ENCODE measurements around the gene SLC3A2.
"Not testable (repeated sequence)": the region's sequence is repeated elsewhere in the genome, so short reads cannot be mapped to it uniquely, and the experiment has no call there.

SLC3A2 gene

DNA sequence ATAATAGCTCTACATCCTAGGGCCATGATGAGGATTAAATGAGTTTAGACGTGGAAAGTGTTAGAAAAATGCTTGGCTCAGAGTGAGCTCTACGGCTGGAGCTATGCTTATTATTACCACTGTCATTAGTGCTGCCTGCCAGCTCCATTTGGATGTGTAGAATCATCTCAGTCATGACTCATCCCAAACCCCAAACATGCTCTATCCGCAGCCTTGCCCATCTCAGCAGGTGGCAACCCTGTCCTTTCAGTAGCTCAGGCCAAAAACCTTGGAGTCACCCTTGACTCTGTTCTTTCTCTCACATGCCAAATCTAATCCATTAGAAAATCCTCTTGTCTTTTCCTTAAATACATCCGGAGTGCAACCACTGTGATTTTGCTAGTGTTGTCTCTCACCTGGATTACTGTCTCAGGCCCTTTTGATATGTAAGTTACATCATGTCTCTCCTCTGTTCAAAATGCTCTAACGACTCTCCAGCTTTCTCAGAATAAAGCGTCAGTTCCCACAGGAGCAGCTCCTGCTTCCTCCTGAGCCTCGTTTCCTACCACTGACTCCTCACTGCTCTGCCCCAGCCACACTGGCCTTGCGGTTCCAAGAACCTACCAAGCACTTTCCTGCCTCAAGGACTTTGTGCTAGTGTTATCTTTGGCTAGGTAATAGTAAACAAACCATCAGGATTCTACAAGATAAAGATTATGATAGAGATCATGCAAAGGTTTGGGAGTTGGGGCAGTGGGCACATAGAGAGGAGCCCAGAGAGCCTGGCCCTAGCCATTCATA is 51.0 kb downstream of the SLC3A2 start:
- no peak for DNase-seq

DNA sequence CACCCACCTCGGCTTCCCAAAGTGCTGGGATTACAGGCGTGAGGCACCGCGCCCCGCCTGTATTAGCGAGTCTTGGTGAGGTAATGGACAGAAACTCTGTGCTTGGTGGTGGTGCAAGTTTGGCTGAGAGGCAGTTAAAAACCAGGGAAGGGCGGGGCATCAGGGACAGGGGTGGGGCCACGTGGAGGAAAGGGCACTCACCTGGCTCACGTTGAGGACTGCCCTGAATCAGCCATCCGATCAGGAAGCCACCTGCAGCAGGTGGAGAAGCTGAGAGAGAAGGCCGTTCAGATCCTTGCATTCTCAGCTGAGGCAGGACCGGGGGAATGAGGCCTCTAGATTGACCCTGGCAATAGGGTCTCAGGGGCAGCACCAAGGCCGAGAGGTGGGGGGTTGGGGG is 52.6 kb downstream of the SLC3A2 start:
- DNase-seq, result no peak

DNA sequence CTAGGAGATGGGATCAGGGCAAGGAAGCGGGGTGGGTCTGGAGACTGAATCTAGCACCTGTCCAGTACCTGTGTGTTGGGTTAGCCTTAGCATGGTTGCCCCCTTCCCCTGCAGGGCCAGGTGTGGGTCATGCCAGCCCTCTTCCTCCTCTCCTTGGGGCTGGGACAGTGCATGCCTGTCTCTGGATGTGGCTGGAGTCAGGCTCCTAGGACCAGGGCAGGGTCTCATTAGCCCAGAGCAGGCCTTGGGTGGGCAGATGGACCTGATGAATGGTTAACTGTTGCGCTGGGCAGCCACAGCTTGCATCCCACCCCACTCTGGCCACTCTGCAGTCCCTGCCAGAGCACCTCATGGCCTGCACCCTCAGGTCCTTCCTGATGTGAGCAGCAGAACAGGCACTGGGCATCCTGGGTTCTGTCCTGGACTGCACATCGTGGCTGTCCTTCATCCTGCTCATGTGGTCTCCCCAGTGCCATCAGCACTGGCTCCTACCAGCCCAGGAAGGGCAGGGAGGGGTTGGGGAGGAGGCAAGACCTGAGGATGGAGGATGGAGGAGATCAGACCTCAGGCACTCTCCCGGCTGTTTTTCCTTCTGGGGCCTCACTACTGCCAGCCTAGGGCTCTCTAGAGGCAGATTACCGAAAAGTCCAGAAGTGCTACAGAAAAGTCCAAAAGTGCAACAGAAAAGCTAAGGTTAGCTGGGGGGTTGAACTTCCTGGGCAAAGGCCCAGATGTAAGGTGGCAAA is 53.2 kb downstream of the SLC3A2 start:
- DNase-seq, result no peak

DNA sequence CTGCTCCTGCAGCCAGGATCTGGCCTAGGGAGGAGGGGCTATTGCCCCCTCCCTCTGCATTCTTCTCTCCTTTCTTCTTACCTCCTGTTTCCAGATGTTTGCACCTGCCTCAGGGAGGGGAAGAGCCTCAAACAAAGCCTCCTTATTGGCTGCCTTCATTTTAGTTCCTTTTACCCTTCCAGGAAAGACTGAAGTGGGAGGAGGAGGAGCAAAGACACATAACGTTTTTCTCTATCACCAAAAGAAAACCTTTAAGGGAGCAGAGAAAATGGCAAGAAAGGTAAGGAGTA is 53.7 kb downstream of the SLC3A2 start:
- no peak for DNase-seq

DNA sequence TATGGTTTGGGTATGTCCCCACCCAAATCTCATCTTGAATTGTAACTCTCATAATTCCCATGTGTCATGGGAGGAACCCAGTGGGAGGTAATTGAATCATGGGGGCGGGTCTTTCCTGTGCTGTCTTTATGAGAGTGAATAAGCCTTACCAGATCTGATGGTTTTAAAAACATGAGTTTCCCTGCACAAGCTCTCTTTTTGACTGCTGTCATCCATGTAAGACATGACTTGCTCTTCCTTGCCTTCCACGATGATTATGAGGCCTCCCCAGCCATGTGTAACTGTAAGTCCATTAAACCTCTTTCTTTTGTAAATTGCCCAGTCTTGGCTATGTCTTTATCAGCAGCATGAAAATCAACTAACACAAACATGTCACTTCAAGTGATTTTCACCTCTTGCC is 56.8 kb downstream of the SLC3A2 start:
- not testable (repeated sequence) for DNase-seq
